HG03520 (cell line): ENCODE results near the gene SPRR2B.
"Not testable (repeated sequence)": the region's sequence is repeated elsewhere in the genome, so short reads cannot be mapped to it uniquely, and the experiment has no call there.

Source experiments
- ATAC-seq: cut with Tn5 transposase; IDR thresholded peaks from one replicate; pipeline ENCODE4 v1.9.1; 2021; ENCODE audit warnings: mild to moderate bottlenecking, moderate library complexity; ENCODE audit not compliant: unreplicated experiment

SPRR2B gene

DNA sequence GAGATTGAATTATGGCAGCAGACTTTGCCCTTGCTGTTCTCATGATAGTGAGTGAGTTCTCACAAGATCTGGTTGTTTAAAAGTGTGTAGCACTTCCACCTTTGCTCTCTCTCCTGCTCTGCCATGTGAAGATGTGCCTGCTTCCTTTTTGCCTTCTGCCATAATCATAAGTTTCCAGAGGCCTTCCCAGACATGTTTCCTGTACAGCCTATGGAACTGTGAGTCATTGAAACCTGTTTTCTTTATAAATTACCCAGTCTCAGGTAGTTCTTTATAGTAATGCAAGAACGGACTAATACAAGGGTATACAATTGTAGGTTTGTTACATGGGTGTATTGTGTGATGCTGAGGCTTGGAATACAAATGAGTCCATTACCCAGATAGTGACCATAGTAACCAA, 36.2 kb downstream of the SPRR2B start:
- no peak for ATAC-seq

DNA sequence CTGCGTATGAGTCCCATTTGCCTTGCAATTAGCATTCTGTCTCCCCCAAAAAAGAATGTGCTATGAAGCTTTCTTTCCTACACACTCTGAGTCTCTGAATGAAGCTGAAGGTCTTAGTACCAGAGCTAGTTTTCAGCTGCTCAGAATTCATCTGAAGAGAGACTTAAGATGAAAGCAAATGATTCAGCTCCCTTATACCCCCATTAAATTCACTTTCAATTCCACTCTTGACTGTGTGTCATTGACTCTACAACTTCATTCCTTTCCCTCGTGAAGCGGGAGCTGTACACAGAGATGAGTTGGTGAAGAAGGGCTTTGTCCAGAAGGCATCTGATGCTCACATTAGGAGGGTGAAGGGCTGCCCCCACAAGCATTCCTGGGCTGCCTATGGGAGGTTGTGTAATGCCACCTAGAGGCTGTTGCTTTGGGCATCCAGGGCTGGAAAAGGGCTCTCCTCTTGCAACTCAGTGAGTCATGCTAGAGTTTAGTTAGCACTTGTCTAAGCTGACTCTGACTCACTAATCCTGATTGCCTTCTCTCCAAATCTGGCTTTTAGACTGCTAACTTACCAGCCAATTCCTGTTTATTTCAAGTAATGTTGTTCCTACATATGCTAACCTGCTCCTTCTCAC, 38.6 kb downstream of the SPRR2B start:
- no peak for ATAC-seq

DNA sequence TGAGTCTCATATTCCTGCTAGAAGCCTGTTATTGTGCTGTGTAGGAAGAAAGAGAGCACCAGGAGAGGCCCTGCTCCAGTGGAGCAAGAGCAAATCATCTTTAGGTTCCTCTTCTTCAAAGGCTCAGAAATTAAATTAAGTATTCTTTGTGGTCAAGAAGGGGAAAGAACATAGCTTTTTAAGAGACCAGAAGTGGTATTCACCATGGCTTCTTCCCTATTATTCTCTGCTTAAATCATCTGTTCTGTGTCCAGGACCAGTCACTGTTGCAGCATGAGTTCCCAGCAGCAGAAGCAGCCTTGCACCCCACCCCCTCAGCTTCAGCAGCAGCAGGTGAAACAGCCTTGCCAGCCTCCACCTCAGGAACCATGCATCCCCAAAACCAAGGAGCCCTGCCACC, 39.3 kb downstream of the SPRR2B start:
- ATAC-seq = no peak

DNA sequence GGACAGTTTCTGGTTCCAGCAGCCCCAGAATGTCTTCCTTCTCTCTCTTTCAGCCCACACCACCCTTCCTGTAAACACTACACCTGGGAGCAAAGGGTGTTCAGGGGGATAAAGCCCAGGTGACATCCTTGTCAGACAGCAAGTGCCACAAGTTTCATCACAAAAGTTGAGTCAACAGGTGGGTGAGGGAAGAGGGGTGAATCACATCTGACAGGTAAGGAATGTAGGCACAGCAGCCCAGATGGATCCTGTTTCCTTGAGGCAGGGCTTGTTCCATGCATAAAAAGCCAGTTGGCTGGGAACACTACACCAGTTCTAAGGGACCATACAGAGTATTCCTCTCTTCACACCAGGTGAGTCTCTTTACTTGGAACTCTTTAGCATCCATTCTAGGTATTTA, 40.5 kb downstream of the SPRR2B start, which contains the start of gene SPRR1B:
Gene SPRR1B (plus strand): TSS at position 309 of the 400 bp plus-strand sequence. CDS start 1,143 bp downstream, outside the sequence.
- ATAC-seq = no peak

DNA sequence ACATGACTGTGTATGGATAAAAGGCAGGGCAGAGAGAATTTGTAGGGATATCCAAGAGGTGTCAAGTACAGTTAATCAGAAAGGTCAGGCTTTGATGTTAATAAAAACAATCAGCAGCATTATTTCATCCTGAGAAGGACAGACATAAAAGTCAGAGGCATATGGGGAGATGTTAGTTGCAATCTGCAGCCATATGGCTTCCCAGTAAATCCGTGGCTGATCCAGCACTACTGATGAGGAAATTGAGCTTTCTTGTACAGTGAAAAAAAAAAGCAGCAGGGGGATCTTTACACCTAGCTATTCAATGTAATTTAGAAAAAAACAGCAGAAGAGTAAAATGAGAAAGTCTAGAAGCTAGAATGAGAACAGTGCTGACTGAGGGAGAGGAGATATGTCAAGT, 42.6 kb downstream of the SPRR2B start:
- no peak for ATAC-seq

- ATAC-seq = no peak
Measured at GRCh38 chr1:153025797-153026196, 45.6 kb downstream of the SPRR2B start.

GRCh38 chr1:153024413-153024812, 47.0 kb downstream of the SPRR2B start:
- no peak for ATAC-seq

DNA sequence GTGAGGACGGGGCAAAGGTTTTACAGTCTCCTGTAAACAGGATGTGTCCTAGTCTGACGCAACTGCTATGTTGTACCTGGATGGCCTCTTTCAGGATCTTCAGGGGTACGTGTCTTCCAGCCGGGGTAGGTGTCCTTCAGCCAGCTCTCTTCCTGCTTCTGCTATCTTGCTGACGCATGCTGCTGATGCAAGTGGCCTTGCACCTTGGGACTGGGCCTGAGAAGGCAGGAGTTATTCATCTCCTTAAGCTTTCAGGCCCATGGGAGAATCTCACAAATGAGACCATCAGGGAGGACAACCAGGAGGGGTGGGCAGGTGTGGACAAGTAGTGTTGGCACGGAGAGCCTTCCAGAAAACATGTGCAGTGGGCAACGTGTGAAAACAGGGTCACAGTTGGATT, 48.3 kb downstream of the SPRR2B start:
- ATAC-seq = no peak

DNA sequence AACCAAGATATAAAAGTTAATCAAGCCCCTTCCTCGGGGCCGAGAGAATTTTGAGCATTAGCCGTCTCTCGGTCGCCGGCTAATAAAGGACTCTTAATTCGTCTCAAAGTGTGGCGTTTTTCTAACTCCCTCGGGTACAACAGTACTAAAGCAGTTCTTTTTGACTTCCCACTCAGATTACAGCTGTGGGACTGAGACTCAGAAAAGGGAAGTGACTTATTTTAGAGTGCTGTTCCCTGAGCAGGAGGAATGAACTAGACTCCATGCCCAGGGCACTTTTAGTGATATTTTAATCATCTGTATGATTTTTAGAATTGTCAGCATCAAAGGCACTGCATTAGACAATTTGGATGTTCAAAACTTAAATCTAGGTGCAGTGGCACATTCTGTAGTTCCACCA, 49.1 kb downstream of the SPRR2B start:
- ATAC-seq = not testable (repeated sequence)

DNA sequence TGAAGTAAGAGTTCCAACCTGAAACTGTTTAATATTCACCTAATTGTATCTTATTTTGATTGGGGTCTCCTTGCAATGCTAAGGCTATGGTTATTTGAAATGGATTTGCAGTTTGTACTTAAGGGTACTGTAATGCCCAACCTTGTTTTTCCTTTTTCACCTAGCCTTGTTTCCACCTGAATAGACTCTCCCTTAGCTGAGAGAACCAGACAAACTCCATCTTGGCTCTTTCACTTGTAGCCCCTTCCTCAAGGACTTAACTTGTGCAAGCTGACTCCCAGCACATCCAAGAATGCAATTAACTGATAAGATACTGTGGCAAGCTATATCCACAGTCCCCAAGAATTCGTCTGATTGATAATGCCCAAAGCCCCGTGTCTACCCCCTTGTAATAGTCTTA, 49.6 kb downstream of the SPRR2B start:
- ATAC-seq = not testable (repeated sequence)
